Mesenchymal stem cell (in vitro differentiated cells and primary cell): ENCODE results near the gene TARS2.

Experiments
- DNase-seq: peaks from one replicate; pipeline ENCODE4 v3.0.0-alpha.2; 2013
- H2AFZ ChIP-seq: one replicate; pipeline ENCODE4 v1.6.1; 2013; ENCODE audit warnings: low read depth, mild to moderate bottlenecking, control low read depth, inconsistent platforms, low read length, moderate library complexity
- H2AK5ac ChIP-seq: 2 replicates; pipeline ENCODE4 v1.6.1; 2013; ENCODE audit warnings: low read length, moderate library complexity, mild to moderate bottlenecking, inconsistent platforms; ENCODE audit not compliant: severe bottlenecking
- H2BK120ac ChIP-seq: one replicate; pipeline ENCODE4 v1.6.1; 2013; ENCODE audit warnings: low read depth, mild to moderate bottlenecking, inconsistent platforms, low read length, moderate library complexity
- H2BK12ac ChIP-seq, 2 experiments: one replicate each; pipeline ENCODE4 v1.6.1; 2013; ENCODE audit warnings: inconsistent platforms in 2 of 2, low read length in 2 of 2, mild to moderate bottlenecking in 2 of 2, moderate library complexity in 2 of 2, control low read depth in 1 of 2
- H2BK15ac ChIP-seq: one replicate; pipeline ENCODE4 v1.6.1; 2013; ENCODE audit warnings: mild to moderate bottlenecking, low read depth, inconsistent platforms; ENCODE audit not compliant: poor library complexity, severe bottlenecking
- H2BK5ac ChIP-seq: 2 replicates; pipeline ENCODE4 v1.6.1; 2013; ENCODE audit warnings: low read depth, mild to moderate bottlenecking, low read length, control low read depth, inconsistent platforms; ENCODE audit not compliant: poor library complexity, severe bottlenecking
- H3K14ac ChIP-seq, 2 experiments: one replicate each; pipeline ENCODE4 v1.6.1; 2013; ENCODE audit warnings: inconsistent platforms in 2 of 2, low read length in 2 of 2, control low read depth in 1 of 2, mild to moderate bottlenecking in 1 of 2, moderate library complexity in 1 of 2
- H3K18ac ChIP-seq, 2 experiments: one replicate each; pipeline ENCODE4 v1.6.1; 2013; ENCODE audit warnings: inconsistent platforms in 2 of 2, low read length in 2 of 2, control low read depth in 1 of 2, low read depth in 1 of 2, mild to moderate bottlenecking in 1 of 2
- H3K23ac ChIP-seq, 2 experiments: one replicate each; pipeline ENCODE4 v1.6.1; 2013; ENCODE audit warnings: inconsistent platforms in 2 of 2, low read length in 2 of 2, mild to moderate bottlenecking in 2 of 2, moderate library complexity in 2 of 2, control low read depth in 1 of 2
- H3K27ac ChIP-seq: 2 replicates; pipeline ENCODE4 v1.5.1; 2013; ENCODE audit warnings: mild to moderate bottlenecking, moderate library complexity, low read length, control low read depth, inconsistent platforms; ENCODE audit not compliant: poor library complexity, severe bottlenecking
- H3K27me3 ChIP-seq, 2 experiments: 2 replicates each; pipeline versions ENCODE4 v1.6.1 to v1.7.0; 2013; ENCODE audit warnings: low read length in 2 of 2, mild to moderate bottlenecking in 2 of 2, moderate library complexity in 2 of 2, control low read depth in 1 of 2, inconsistent platforms in 1 of 2; ENCODE audit not compliant: control insufficient read depth in 1 of 2, insufficient read depth in 1 of 2
- H3K36me3 ChIP-seq, 2 experiments: 2 replicates each; pipeline versions ENCODE4 v1.6.1 to v1.7.0; 2013; ENCODE audit warnings: low read length in 2 of 2, control low read depth in 1 of 2, inconsistent platforms in 1 of 2, low read depth in 1 of 2, mild to moderate bottlenecking in 1 of 2; ENCODE audit not compliant: insufficient read depth in 2 of 2, control insufficient read depth in 1 of 2
- H3K4ac ChIP-seq, 2 experiments: one replicate each; pipeline ENCODE4 v1.6.1; 2013; ENCODE audit warnings: inconsistent platforms in 2 of 2, low read length in 2 of 2, mild to moderate bottlenecking in 2 of 2, moderate library complexity in 2 of 2, control low read depth in 1 of 2, low read depth in 1 of 2
- H3K4me1 ChIP-seq: 2 replicates; pipeline ENCODE4 v1.6.1; 2013; ENCODE audit warnings: low read depth, low read length, control low read depth; ENCODE audit not compliant: control insufficient read depth, insufficient read depth
- H3K4me2 ChIP-seq: 2 replicates; pipeline ENCODE4 v1.6.1; 2013; ENCODE audit warnings: low read length, mild to moderate bottlenecking, inconsistent platforms; ENCODE audit not compliant: poor library complexity, severe bottlenecking
- H3K4me3 ChIP-seq, 2 experiments: 2 replicates each; pipeline versions ENCODE4 v1.5.1 to v1.7.0; 2013; ENCODE audit warnings: low read length in 2 of 2, mild to moderate bottlenecking in 2 of 2, control low read depth in 1 of 2, low read depth in 1 of 2; ENCODE audit not compliant: insufficient read depth in 1 of 2
- H3K79me1 ChIP-seq: replicated peaks from 2 replicates; pipeline ENCODE4 v1.6.1; 2013; ENCODE audit warnings: mild to moderate bottlenecking, control low read depth, low read length, inconsistent platforms; ENCODE audit not compliant: poor library complexity, severe bottlenecking
- H3K9ac ChIP-seq: 2 replicates; pipeline ENCODE4 v1.7.0; 2013; ENCODE audit warnings: mild to moderate bottlenecking, low read length, moderate library complexity
- H3K9me3 ChIP-seq: 2 replicates; pipeline ENCODE4 v1.7.0; 2013; ENCODE audit warnings: mild to moderate bottlenecking, low read length; ENCODE audit not compliant: control insufficient read depth
- H4K8ac ChIP-seq: one replicate; pipeline ENCODE4 v1.6.1; 2013; ENCODE audit warnings: inconsistent platforms, mild to moderate bottlenecking, low read length, moderate library complexity
- H4K91ac ChIP-seq: one replicate; pipeline ENCODE4 v1.6.1; 2013; ENCODE audit warnings: mild to moderate bottlenecking, low read length, inconsistent platforms
- WGBS: methylation state at CpG from one replicate; pipeline ENCODE4 v1.1.7; 2013; ENCODE audit warnings: mixed read lengths; 5-methylcytosine and 5-hydroxymethylcytosine counted together

TARS2 gene

DNA sequence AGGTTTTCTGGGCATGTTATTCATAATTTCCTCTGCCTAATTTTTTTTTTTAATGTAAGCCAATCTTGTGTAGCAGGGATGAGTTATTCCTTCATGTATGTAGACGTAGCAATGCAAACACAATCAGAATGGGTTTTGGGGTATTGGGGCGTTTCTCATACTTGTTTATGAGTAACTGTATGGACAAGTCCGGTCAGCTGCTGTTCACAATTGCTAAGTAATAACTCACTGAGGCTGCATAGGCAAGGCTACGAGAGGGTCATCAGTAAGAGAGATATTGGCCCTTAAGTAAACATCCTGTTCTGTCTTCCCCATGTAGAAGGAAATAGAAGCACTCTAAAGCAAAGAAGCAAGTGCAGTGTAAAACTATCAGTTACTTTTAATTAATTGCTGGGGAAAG lies 9.5 kb upstream of the TARS2 start:
- H3K18ac ChIP-seq = no peak overlapping the region
- H4K91ac ChIP-seq = no peak overlapping the region
- no peak overlapping the region for H2AFZ ChIP-seq
- H3K23ac ChIP-seq = no peak overlapping the region
- H3K27me3 ChIP-seq = no peaks in the 10 kb centered on the region
- H3K4me3 ChIP-seq = no peak overlapping the region
- no peak overlapping the region for H3K4ac ChIP-seq
- H3K79me1 ChIP-seq = peaks cover 3% of the 10 kb centered on the region
- 4% methylated on average over 4 of the region's 4 CpGs for WGBS
- no peak overlapping the region for H3K14ac ChIP-seq
- H3K4me2 ChIP-seq = no peak overlapping the region
- no peak overlapping the region for H2BK5ac ChIP-seq
- H3K4me1 ChIP-seq = no peaks in the 10 kb centered on the region
- H2BK120ac ChIP-seq = peak overlapping the region; percentile 82
- H3K9ac ChIP-seq = no peak overlapping the region
- no peak overlapping the region for H2BK12ac ChIP-seq
- no peak overlapping the region for H3K27ac ChIP-seq
- H2AK5ac ChIP-seq = no peak overlapping the region
- H2BK15ac ChIP-seq = no peak overlapping the region
- no peak overlapping the region for H4K8ac ChIP-seq
- H3K9me3 ChIP-seq = no peaks in the 10 kb centered on the region
- peak; percentile 73 for DNase-seq
- H3K36me3 ChIP-seq = peaks cover 6 to 9% of the 10 kb centered on the region in 2 experiments

DNA sequence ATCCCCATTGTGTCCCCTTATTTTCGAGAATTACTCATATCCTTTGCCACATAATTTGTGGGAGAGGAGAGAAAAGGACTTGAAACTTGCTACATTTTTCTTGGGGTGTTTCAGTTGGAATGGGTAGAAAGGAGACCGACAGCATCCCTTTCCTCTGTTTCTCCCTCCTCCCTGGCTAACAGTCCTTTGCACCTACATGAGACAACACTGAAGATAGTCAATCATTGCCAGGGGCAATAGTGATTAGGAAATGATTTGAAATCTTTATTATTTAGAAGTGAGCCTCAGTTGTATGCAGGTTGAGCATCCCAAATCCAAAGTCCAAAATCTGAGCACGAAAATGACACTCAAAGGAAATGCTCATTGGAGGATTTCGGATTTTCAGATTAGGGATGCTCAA lies 7.8 kb upstream of the TARS2 start:
- H3K4me3 ChIP-seq = no peak overlapping the region
- H3K18ac ChIP-seq = no peak overlapping the region
- H2AFZ ChIP-seq = no peak overlapping the region
- H3K4me2 ChIP-seq = no peak overlapping the region
- H3K9ac ChIP-seq = no peak overlapping the region
- no peaks in the 10 kb centered on the region for H3K79me1 ChIP-seq
- H4K91ac ChIP-seq = no peak overlapping the region
- H2AK5ac ChIP-seq = no peak overlapping the region
- H3K14ac ChIP-seq = no peak overlapping the region
- WGBS = 100% methylated on average over 1 of the region's 4 CpGs
- no peaks in the 10 kb centered on the region for H3K9me3 ChIP-seq
- H3K23ac ChIP-seq = no peak overlapping the region
- no peaks in the 10 kb centered on the region for H3K4me1 ChIP-seq
- no peak overlapping the region for H3K4ac ChIP-seq
- no peak overlapping the region for H3K27ac ChIP-seq
- no peak overlapping the region for H2BK15ac ChIP-seq
- no peak overlapping the region for H2BK5ac ChIP-seq
- no peaks in the 10 kb centered on the region for H3K27me3 ChIP-seq
- DNase-seq = no peak
- no peak overlapping the region for H2BK12ac ChIP-seq
- H4K8ac ChIP-seq = no peak overlapping the region
- H3K36me3 ChIP-seq = peaks cover under 1 to 2% of the 10 kb centered on the region in 2 experiments
- no peak overlapping the region for H2BK120ac ChIP-seq

DNA sequence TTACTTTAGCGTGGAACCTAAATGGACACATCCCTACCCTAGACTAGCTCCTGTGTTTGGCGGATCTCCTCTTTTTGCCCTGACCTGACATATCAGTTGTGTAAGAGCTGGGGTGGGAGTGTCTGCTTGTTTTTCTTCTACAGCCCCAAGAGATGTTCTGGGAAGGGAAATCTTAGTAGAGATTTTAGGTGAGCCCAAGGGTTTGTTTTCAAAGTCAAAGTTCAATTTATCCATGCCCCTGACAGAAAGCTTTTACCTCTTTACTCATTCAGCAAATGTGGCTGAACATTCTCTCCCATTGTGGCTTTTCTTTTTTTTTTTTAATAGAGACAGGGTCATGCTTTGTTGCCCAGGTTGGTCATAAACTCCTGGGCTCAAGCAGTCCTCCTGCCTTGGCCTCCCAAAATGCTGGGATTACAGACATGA lies 7.3 kb upstream of the TARS2 start:
- no peak overlapping the region for H2BK120ac ChIP-seq
- WGBS = no CpG with 5 or more reads among the region's 2 CpGs
- no peak overlapping the region for H3K9ac ChIP-seq
- no peak overlapping the region for H4K91ac ChIP-seq
- H3K27me3 ChIP-seq = no peaks in the 10 kb centered on the region
- no peak overlapping the region for H2AK5ac ChIP-seq
- no peak overlapping the region for H3K14ac ChIP-seq
- no peak overlapping the region for H3K27ac ChIP-seq
- H2AFZ ChIP-seq = no peak overlapping the region
- no peak overlapping the region for H2BK5ac ChIP-seq
- no peaks in the 10 kb centered on the region for H3K9me3 ChIP-seq
- H2BK12ac ChIP-seq = no peak overlapping the region
- no peak overlapping the region for H3K18ac ChIP-seq
- DNase-seq = no peak
- H4K8ac ChIP-seq = no peak overlapping the region
- H3K4me2 ChIP-seq = no peak overlapping the region
- no peak overlapping the region for H3K4ac ChIP-seq
- H2BK15ac ChIP-seq = no peak overlapping the region
- H3K4me3 ChIP-seq = no peak overlapping the region
- no peak overlapping the region for H3K23ac ChIP-seq
- H3K79me1 ChIP-seq = no peaks in the 10 kb centered on the region
- H3K4me1 ChIP-seq = no peaks in the 10 kb centered on the region
- H3K36me3 ChIP-seq = peaks cover 0 to 2% of the 10 kb centered on the region in 2 experiments

DNA sequence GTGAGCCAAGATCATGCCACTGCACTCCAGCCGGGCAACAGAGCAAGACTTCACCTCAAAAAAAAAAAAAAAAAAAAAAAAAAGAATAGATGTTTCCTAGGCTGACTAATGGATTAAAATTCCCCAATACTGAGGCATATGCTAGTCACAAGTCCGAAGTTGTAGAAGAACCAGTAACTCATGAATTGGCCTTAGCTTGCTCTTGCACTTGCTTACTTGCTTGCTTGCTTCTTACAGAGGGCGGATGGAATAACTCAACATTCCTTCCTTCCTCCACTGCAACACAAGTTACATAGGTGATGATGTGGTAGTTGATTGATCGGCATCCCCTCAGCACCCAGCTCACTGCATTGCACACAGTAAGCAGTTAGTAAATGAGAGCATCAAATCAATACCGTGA lies 2.8 kb upstream of the TARS2 start:
- Histone ChIP-seq H3K4me2 (no peak overlapping the region), H3K14ac (no peak overlapping the region), H3K4me1 (peaks cover 4% of the 10 kb centered on the region), H3K23ac (no peak overlapping the region), H4K91ac (no peak overlapping the region), H2BK5ac (no peak overlapping the region), H2BK15ac (no peak overlapping the region), H3K36me3 (peaks cover 0 to 7% of the 10 kb centered on the region in 2 experiments), H2AK5ac (no peak overlapping the region), H3K4ac (no peak overlapping the region), H2BK120ac (no peak overlapping the region), H3K27me3 (no peaks in the 10 kb centered on the region), H2BK12ac (no peak overlapping the region), H3K27ac (no peak overlapping the region), H4K8ac (no peak overlapping the region), H3K4me3 (no peak overlapping the region), H3K9ac (peak overlapping the region; percentile 1), H3K9me3 (no peaks in the 10 kb centered on the region), H3K79me1 (peaks cover 8% of the 10 kb centered on the region), H3K18ac (no peak overlapping the region), H2AFZ (no peak overlapping the region)
- 79% methylated on average over 2 of the region's 5 CpGs for WGBS
- DNase-seq = no peak
